Endothelial cell of umbilical vein (primary cell): ENCODE measurements around the gene SMTNL1.

Source experiments
- EZH2 ChIP-seq: IDR thresholded peaks from 2 replicates; pipeline ENCODE4 v1.6.1; 2012; ENCODE audit warnings: borderline replicate concordance, low read depth, mild to moderate bottlenecking, moderate library complexity, low read length, inconsistent platforms; ENCODE audit not compliant: severe bottlenecking
- JUN ChIP-seq: IDR thresholded peaks from 2 replicates; pipeline ENCODE4 v1.6.1; 2011; ENCODE audit warnings: borderline replicate concordance, low read depth; ENCODE audit not compliant: insufficient read length, insufficient read depth
- POLR2A ChIP-seq: IDR thresholded peaks from 2 replicates; pipeline ENCODE4 v1.6.1; 2012; ENCODE audit warnings: low read depth, mild to moderate bottlenecking, control low read depth, low read length
- POLR2AphosphoS5 ChIP-seq: IDR thresholded peaks from 2 replicates; pipeline ENCODE4 v1.6.1; 2012; ENCODE audit warnings: low read depth, mild to moderate bottlenecking, control low read depth, low read length, moderate library complexity; ENCODE audit not compliant: insufficient read depth
- TF ChIP-seq, protein P1 (sequence below), 2 donors: IDR thresholded peaks; 1 replicate in 1 of 2; 2 replicates in 1 of 2; pipeline ENCODE4 v1.5.1; 2011; ENCODE audit warnings: low read length in 2 of 2, mild to moderate bottlenecking in 2 of 2, moderate library complexity in 2 of 2, control low read depth in 1 of 2, inconsistent platforms in 1 of 2, low read depth in 1 of 2; ENCODE audit not compliant: insufficient read depth in 1 of 2; ENCODE audit errors: extremely low read depth in 1 of 2

DNA sequence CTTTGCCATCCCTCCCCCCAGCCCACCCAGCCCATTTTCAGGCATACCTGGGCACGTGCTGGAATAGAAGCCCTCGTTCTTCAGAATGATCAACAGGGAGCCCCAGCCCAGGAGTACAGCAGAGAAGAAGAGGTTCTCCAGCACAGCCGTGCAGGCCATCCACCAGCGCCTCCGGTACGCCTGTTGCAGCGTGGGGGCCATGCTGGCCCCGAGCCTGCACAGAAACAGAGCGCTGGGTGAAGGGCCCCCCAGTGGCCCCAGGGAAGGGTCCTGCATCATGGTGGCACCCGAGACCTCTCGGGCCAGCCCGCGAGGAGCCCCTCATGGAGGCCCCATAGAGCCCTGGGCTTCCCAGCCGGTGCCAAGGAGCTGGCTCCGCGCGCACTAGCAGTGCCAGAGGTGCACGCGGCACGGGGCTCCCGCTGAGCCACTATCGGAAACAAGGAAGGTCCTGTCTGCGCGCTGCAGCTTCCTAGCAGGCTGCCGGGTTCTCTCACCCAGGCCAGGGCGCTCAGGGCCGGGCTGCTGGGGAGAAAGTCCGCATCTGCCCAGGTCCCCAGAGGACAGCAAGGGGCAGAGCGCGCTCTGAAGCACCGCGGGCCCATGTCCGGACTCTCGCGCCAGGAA lies 23.4 kb upstream of the SMTNL1 start:
- TF ChIP-seq POLR2A (no peak), EZH2 (no peak), JUN (no peak), POLR2AphosphoS5 (no peak)
- TF ChIP-seq, protein P1, sequence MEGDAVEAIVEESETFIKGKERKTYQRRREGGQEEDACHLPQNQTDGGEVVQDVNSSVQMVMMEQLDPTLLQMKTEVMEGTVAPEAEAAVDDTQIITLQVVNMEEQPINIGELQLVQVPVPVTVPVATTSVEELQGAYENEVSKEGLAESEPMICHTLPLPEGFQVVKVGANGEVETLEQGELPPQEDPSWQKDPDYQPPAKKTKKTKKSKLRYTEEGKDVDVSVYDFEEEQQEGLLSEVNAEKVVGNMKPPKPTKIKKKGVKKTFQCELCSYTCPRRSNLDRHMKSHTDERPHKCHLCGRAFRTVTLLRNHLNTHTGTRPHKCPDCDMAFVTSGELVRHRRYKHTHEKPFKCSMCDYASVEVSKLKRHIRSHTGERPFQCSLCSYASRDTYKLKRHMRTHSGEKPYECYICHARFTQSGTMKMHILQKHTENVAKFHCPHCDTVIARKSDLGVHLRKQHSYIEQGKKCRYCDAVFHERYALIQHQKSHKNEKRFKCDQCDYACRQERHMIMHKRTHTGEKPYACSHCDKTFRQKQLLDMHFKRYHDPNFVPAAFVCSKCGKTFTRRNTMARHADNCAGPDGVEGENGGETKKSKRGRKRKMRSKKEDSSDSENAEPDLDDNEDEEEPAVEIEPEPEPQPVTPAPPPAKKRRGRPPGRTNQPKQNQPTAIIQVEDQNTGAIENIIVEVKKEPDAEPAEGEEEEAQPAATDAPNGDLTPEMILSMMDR (IDR thresholded peaks at IDR 0.05; ENCODE audit: extremely low read depth in 1 of 2, insufficient read depth in 1 of 2, low read depth in 1 of 2, low read length in 2 of 2), result no peak
